Measurements from ENCODE around the gene FN1.
"Not testable (repeated sequence)": the region's sequence is repeated elsewhere in the genome, so short reads cannot be mapped to it uniquely, and the experiment has no call there.

FN1 gene

DNA sequence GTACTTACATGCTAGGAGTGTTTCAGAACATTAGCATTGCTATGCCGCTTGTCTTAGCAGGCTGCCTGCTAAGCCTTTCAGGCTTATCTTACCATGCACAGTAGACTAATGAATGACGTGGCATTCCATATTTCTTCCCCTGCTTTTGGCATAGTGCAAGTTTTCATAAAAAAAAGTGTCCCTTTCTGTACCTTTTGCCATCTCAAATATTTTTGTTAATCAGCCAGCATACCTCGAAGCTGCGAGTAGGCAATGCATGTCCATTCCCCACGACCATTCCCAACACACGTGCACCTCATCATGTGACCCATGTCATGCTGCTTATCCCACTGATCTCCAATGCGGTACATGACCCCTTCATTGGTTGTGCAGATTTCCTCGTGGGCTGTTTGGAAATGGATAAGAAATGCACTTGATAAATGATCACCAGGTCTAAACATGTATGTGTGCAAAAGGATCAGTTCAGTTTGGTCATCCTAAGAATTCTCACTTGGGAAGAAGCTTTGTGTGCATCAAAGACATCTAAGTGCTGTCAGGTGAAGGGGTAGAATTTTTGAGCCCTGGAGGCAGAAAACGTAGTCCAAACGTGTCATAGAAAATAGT is 13.9 kb downstream of the FN1 start:
- DNase-seq = no peak

DNA sequence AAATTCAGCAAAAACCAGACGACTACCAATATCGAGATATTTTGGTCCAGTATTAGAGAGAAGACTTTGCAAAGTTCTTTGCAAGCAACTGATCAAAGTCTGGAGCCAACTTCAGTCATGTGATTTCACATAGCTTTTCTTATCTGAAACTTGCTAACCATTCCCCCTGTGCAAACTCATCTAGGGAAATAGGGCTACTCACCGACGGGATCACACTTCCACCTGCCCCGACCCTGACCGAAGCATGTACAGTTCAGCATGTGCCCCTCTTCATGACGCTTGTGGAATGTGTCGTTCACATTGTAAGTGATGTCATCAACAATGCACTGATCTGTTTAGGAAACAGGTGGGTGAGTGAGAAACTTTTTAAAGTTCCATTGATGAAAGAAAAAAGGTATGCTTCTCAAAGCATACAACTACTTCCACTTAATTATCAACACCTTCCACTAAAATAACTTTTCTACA is 15.4 kb downstream of the FN1 start:
- no peak for DNase-seq

DNA sequence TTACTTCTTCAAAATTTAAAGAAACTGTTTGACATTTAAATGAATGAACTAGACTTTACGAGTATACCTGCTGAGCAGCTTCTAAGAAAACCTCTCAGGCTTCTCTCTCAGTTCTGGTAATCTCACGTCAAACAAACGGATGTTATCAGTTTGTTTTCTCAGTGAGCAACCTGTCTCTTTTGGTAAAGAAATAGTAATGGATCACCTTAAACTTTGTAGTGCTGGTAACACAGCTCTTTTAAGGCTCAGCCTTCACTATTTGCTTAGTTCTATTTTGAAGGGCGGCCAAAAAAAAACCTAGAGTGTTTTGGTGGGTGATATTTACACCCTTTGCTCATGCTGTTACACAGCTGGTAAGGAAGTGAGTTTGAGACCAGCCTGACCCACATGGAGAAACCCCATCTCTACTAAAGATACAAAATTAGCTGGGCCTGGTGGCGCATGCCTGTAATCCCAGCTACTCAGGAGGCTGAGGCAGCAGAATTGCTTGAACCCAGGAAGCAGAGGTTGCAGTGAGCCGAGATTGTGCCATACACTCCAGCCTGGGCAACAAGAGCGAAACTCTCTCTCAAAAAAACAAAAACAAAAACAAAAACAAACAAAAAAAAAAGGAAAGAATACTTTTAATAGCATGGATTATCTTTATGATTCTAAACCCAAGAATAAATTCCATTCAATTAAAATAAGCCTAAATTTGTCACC is 15.9 kb downstream of the FN1 start:
- no peak for DNase-seq

DNA sequence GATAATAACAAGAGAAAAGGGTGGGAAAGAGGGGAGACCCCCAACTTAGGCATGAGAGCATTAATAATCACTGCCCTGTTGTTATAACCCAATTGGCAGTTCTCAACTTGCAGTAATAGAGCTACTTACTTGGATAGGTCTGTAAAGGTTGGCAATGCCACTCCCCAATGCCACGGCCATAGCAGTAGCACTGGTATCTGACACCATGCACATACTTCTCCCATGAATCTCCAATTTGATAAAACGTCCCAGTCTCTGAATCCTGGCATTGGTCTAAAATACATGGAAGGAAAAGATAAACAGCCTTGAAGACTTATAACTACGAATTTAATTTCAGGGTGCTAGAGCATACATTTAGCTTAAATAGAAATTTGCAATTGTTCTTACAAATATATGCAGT is 16.8 kb downstream of the FN1 start:
- no peak for DNase-seq

DNA sequence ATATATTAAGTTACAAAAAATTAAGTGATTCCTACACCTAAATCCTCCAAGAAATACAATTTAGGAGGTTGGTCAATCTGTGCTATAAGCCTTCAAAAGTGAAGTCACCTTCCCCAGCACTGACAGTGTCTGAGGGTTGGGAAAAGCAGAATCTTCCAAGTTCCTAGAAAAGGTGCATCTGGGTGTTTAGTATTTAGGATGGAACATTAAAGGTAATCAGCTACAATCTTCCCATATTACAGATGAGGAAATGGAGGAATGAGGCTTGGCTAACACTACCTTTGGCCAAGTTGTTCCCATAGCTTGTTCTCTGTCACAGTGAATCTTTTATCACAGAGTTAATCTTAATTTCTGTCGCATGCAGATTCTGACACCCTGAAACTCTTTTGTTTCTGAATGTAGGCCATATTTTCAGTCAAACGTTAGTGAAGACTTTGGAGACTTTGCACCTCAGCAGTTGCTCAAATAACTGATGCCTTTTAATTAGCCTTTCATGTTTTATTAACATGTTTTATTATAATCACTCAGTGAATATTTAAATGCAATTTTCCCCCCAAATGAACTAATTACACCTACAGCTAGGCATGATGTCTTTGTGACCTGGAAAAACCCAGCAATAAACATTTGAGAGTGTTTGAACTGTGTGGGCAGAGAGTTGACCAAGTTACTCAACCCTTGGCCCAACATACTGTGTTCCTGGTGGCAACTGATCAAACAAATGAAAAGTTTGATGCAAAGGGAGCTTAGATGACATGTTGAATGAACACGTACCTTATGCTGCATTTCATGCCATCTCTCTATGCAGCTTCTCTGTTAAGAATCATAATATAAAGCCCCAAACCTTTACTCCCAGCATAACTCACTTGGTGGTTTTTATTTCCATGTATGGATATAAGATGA is 17.6 kb downstream of the FN1 start:
- no peak for DNase-seq

DNA sequence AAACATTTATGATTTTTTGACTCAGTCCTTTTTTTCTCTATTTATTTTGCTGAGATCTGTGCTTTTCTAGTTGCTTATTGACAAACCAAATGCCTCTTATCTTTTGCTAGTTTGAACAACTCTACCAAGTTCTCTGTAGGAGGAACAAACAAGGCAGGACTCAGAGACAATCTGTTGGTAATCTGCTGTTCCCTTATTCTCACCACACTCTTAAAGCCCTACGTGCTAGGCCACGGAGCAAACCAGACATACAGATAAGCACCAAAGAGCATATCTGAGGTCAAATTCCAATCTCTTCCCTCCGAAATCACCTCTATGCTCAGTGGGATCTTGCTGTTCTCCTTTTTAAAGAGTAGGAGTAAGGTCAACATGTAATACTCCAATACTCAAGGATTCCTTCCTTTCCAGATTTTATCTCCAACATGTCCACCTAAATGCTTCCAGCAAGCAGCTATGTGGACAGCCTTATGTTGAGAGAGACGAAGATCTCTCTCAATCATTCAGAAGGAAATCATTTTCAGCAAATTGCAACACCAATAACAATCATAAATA is 18.4 kb downstream of the FN1 start:
- no peak for DNase-seq

DNA sequence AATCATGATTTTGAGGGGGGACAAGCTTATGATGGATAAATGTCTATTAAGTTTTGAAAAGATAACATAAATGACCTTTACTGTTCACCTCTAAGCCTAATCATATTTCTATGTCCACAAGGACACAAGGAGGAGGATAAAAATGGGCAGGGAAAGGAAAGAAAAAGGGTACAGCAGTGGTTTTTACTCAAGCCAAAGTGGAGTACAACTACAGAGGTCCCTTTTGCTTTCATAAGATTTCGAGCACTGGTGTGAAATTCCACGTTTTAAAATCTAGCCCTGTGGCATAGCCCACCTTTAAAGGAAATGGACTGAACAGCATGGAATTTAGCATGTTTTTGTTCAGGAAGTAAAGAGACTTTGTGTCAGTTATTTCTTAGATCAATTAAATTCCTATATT is 19.2 kb downstream of the FN1 start:
- DNase-seq = no peak

DNA sequence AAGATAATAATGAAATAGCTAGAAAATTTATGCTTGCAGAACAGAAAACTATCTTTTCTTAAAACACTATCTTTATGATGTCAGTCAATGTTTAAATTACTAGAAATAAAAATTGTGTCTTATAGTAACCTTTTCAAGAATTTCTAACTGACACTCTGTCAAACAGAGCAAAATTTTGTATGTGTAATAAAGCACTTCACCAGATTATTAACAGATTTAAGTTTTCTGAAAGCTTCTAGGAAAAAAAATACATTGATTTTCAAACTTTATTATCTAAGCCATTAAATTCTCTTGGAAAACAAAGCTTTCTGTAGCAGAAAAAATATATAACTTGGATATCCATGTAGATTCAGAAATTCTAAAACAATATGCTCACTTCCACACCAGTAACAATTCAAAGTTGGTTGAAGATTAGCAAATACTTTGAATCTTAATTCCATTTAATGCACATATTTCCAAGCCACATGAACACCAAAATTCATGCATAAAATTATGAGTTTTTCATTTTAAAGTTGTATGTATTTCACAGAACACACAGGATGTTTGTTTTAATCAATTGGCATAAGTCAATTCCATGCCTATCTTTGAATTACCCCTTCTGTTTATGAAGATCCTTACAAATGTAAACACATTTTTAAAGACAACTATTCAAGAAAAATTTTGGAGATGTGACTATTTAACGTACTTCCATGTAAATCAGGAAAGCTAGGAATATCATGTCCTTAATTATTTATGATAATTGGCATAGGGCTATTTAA is 19.9 kb downstream of the FN1 start:
- no peak for DNase-seq

DNA sequence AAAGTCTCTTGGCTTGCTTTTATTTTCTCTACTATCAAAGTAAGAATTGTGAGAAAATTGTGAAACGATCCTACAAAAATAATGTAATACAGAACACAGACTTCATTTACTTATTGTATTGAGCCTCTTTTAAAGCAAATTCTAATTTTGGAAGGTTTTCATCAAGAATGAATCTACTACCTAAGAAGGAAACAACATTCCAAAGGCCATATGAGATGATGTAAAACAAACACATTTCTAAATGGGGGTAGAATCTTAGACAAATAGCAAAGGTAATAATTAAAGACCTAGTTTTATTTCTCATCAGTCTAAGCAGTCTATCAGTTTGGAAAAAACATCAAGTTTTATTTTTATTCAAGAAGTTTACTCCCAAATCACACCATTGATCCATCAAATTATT is 20.6 kb downstream of the FN1 start:
- DNase-seq = no peak

DNA sequence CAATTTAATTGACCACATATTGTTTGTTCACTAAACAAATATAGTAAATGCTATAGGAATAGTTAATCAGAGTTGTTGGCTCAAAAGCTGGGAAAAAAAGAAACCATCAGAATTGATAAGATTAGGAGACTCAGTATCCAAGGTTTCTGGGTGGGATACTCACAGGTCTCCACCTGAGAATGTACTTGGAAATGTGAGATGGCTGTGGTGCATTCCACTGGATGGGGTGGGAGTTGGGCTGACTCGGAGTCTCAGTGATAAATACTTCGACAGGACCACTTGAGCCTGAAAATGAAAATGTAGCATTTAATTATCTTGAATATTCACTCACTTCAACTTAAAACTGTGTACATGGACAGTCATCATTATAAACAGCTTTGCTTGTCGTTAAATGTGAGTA is 21.2 kb downstream of the FN1 start:
- DNase-seq = no peak

DNA sequence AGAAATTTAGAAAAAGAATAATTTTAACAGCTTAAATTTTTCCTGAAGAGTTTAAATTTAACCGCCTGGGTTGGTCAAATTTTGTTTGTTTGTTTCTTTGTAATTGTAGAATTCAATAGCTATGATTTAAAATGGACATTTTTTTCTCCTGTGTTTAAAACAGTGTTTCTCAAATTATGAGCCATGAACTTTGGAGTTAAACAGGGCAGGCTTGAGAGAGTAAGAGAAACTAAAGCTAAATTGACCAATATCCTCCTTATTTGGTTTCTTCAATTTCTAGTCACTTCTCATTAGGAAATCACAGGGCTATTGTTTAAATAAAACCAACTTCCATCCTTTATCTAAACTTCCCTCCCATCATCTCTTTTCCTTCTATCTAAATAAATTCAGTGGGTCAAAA is 21.9 kb downstream of the FN1 start:
- DNase-seq = no peak

DNA sequence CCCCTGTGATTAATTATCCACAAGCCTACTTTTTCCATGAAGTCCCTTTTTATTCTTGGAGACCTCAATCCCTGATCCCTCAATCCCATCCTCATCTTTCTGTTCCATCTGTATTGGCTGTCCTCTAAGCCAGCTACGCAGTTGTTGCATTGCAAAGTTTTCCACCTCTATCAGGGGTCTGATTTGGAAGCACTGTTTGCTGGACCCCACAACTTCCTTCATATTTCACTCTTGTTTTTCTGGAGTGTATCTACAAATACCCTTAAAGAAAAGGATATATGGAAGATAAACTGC is 22.4 kb downstream of the FN1 start:
- no peak for DNase-seq

DNA sequence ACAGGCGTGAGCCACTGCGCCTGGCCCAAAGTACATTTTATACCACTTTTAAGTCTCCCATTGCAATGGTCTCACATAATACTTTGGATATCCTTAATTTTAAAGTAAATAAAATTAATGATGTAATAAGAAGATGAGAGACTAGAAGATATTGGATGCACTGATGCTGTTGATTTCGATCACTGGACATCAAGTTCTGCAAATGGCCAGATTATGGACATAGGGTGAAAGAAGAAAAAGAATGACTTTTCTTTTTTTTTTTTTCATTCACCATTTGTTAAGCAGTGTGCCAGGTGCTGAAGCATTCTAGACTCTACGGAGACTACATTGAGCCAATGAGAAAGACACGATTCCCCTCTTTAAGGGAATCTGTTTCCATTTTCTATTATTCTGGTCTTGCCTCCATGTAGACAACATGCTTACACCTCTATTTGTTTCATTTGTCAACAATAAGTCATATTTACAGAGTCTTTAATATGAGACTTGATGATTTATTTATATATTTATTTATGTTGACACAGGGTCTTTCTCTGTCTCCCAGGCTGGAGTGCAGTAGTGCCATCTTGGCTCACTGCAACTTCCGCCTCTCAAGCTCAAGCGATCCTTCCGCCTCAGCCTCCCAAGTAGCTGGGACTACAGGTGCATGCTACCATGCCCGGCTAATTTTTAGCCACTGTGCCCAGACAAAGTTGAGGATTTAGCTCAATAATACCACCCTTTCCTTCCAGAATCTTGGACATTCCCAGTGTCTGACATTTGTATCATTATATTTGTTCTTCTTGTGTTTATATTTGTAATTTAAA is 23.7 kb downstream of the FN1 start:
- no peak for DNase-seq

DNA sequence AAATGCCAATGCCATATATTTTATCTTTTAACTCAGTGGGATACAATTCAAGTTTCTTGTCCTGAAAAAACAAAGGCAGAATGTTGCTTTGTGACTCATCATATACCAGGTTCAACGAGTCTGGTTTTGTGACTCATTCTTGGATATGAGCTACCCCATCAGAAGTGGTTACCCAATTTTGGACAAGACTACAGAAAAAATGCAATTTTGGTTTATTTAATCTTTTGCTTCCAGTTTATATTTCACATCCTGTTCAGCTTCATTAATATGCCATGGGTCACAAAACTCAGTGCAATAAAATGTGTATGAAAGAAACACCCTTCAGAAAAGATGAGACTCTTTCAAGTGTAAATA is 25.0 kb downstream of the FN1 start:
- no peak for DNase-seq

DNA sequence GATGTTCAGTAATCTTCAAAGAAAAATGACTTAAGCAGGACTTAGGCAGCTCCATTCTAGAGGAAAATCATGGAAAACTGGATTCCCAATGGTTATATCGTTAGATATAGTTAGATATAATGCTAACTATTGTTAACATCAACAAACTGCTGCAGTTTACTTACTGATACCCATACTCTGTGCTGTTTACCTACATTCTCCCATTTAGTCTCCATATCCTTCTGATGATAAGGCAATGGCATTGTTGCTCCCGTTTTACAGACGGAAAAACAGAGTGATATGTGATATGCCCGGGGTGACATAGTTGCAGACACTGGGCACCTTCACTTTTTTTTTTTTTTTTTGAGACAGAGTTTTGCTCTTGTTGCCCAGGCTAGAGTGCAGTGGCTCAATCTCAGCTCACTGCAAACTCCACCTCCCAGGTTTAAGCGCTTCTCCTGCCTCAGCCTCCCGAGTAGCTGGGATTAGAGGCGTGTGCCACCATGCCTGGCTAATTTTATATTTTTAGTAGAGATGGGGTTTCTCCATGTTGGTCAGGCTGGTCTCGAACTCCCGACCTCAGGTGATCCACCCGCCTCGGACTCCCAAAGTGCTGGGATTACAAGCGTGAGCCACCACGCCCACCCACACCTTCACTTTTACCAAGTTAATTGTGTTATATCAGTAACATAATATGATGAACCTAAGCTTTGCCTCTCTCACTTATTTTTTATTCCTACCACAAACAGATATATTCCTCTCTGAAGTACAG is 25.5 kb downstream of the FN1 start:
- not testable (repeated sequence) for DNase-seq

DNA sequence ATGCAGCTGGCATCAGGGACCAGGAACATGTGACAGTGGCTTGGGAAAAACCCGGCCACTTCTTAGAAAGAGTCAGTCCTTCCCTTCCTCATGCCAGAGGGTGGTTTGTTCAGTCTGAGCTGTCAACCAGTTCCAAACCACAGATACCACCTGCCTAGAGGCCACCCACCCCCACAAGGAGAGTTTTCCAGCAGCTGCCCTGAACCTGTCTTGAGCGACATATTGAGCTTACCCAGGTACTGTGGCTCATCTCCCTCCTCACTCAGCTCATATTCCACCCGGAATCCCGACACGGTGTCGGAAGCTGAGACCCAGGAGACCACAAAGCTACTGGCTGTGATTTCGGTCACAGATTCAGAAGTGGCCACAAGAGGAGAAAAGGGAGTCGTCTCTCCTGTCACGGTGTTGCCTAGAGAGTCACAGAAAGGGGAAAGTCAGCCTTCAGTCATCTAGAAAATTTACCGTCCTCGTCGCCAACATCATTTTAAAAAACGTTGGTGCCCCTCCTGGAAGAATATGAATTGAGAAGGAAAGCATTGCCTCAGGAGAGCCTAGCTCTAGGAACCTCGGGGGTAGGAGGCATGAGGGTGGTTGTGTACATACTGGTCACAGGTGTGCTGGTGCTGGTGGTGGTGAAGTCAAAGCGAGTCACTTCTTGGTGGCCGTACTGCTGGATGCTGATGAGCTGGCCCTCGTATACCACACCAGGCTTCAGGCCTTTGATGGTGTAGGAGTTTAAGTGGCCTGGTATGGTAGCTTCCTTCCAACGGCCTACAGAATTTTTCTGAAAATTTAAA is 26.3 kb downstream of the FN1 start:
- DNase-seq = no peak

DNA sequence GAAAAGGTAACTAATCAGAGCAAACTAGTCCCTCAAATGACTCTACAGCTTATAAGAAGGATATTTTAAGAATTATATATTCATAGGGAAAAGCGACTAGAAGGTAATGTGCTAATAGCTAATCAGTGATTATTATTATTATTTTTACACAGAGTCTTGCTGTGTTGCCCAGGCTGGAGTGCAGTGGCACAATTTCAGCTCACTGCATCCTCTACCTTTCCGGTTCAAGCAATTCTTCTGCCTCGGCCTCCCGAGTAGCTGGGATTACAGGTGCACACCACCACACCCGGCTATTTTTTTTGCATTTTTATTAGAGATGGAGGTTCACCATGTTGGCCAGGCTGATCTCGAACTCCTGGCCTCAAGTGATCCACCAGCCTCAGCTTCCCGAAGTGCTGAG is 27.4 kb downstream of the FN1 start:
- not testable (repeated sequence) for DNase-seq

DNA sequence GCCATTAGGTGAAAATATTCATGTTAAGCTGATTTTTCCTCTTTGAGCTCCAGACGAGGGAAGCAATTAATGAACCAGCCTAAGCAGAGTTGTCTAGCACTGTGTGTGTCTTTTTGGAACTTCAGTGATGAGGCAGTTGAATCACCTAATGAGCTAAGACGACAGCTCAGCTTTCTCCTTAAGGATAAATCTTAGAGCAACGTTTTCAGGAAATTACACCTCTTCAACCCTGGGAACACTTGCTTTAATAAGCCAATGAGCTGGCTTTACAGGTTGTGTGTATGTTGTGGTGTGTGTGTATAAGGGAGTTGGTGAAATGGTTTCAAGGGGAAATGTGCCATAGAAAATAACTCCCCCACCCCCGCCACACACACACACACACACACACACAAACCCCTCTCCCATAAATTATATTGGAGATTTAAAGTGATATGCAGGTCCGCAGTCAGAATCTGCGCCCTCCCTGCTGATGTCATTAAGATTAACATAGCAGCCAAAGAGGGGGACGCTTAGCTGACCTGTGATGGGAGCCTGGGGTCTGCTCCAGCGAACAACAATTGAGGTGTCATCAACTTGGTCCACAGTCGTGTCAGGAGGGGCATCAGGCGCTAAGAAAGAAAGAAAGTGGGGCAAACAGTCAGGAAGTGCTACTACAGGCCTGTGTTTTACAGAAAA is 28.1 kb downstream of the FN1 start:
- no peak for DNase-seq

DNA sequence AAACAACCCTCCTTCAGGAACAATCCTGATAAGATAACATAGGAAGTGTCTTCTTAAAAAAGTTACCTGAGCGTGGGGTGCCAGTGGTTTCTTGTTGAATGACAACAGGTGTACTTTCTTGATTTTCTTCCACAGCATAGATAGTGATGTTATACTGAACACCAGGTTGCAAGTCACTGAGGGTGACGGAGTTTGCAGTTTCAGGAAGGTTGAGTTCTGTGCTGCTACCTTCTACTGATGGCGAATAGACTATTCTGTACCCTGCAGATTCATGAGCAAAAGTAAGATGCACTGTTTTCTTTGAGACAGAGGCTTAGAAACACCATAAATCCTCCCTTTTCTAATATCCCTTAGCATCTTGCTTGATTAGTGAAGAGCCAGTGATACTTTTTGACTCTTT is 28.8 kb downstream of the FN1 start:
- no peak for DNase-seq
